Natural killer cell (primary cell): ENCODE data around the gene DACH1. TPM values are rescaled to one million over a fixed set of nuclear protein-coding genes. Genes with fewer than 3 reads are reported as not detected.

Source experiments
- ATAC-seq, 3 donors: fragments of 150-1000 bp in 2 of 3; fragments of 200-7000 bp in 1 of 3; cut with Tn5 transposase; 1 replicate in 1 of 3; 2 replicates in 2 of 3; pipeline ENCODE4 v1.10.0; 2021; ENCODE audit warnings: mild to moderate bottlenecking in 2 of 3, moderate library complexity in 2 of 3
- DNase-seq, 2 donors: peaks; one replicate each; pipeline versions ENCODE4 v3.0.0 to v3.0.0-alpha.2; 2013 to 2021; ENCODE audit warnings: mixed read lengths in 1 of 2
- H3K27ac ChIP-seq: one replicate; pipeline ENCODE4 v1.5.1; 2013; ENCODE audit warnings: mild to moderate bottlenecking, low read length
- H3K27me3 ChIP-seq: one replicate; pipeline ENCODE4 v1.6.1; 2013; ENCODE audit warnings: low read length; ENCODE audit not compliant: control insufficient read depth, insufficient read depth
- H3K36me3 ChIP-seq: one replicate; pipeline ENCODE4 v1.6.1; 2013; ENCODE audit warnings: low read length; ENCODE audit not compliant: control insufficient read depth, insufficient read depth
- H3K4me1 ChIP-seq: one replicate; pipeline ENCODE4 v1.6.1; 2013; ENCODE audit warnings: low read length; ENCODE audit not compliant: control insufficient read depth, insufficient read depth
- H3K4me3 ChIP-seq: one replicate; pipeline ENCODE4 v1.5.1; 2013; ENCODE audit warnings: low read length
- H3K9me3 ChIP-seq: one replicate; pipeline ENCODE4 v1.6.1; 2013; ENCODE audit warnings: low read length; ENCODE audit not compliant: control insufficient read depth, insufficient read depth
- H3K27ac Mint-ChIP-seq, 2 donors: one replicate each; pipeline ENCODE4 v1.8.0; 2022; ENCODE audit warnings: mild to moderate bottlenecking in 2 of 2, mixed read lengths in 2 of 2, moderate library complexity in 1 of 2
- H3K27me3 Mint-ChIP-seq, 2 donors: one replicate each; pipeline ENCODE4 v1.8.0; 2022; ENCODE audit warnings: low read depth in 2 of 2, mixed read lengths in 2 of 2
- H3K36me3 Mint-ChIP-seq: one replicate; pipeline ENCODE4 v1.8.0; 2022; ENCODE audit warnings: mixed read lengths
- H3K4me1 Mint-ChIP-seq, 2 donors: one replicate each; pipeline ENCODE4 v1.8.0; 2022; ENCODE audit warnings: mixed read lengths in 2 of 2
- H3K4me3 Mint-ChIP-seq: one replicate; pipeline ENCODE4 v1.8.0; 2022; ENCODE audit warnings: mild to moderate bottlenecking, moderate library complexity, mixed read lengths
- H3K9me3 Mint-ChIP-seq, 2 donors: one replicate each; pipeline ENCODE4 v1.8.0; 2022; ENCODE audit warnings: mixed read lengths in 2 of 2
- WGBS: methylation state at CpG from one replicate; pipeline ENCODE4 v1.1.7; 2013; ENCODE audit warnings: missing lambda C conversion rate; ENCODE audit not compliant: insufficient coverage; 5-methylcytosine and 5-hydroxymethylcytosine counted together
- intact Hi-C: fragments of 100-400 bp; cut with micrococcal nuclease; formaldehyde crosslinking; loops from one replicate; pipeline ENCODE4 v1.14.2; 2022
- total RNA-seq, 4 donors: library from RNA; stranded (reverse); fragments of 120-200 nt in 1 of 4; gene quantifications; one replicate each; pipeline versions ENCODE4 v1.2.3 to v1.2.4, GENCODE V29; 2013 to 2022
- TF ChIP-seq, protein P1 (sequence below): fragments of 200-600 bp; IDR thresholded peaks from one replicate; pipeline ENCODE4 v1.8.0; 2022; ENCODE audit warnings: antibody characterized with exemption

DACH1 gene
- total RNA-seq, 3 donors from 2014 or later (not counting 1 experiment from before 2014, with no cell fraction given): 0.29 to 2.3 (median 0.49) TPM

- DNase-seq: no peak
- intact Hi-C loops: no loop called here
- Mint-ChIP-seq H3K4me1 (no peaks in the 10 kb centered on the region), H3K9me3 (peaks cover 0 to 2% of the 10 kb centered on the region in 2 donors), H3K36me3 (no peaks in the 10 kb centered on the region), H3K27ac (no peak overlapping the region), H3K27me3 (no peaks in the 10 kb centered on the region), H3K4me3 (no peak overlapping the region)
- H3K4me3 ChIP-seq: no peak overlapping the region
- TF ChIP-seq, protein P1, sequence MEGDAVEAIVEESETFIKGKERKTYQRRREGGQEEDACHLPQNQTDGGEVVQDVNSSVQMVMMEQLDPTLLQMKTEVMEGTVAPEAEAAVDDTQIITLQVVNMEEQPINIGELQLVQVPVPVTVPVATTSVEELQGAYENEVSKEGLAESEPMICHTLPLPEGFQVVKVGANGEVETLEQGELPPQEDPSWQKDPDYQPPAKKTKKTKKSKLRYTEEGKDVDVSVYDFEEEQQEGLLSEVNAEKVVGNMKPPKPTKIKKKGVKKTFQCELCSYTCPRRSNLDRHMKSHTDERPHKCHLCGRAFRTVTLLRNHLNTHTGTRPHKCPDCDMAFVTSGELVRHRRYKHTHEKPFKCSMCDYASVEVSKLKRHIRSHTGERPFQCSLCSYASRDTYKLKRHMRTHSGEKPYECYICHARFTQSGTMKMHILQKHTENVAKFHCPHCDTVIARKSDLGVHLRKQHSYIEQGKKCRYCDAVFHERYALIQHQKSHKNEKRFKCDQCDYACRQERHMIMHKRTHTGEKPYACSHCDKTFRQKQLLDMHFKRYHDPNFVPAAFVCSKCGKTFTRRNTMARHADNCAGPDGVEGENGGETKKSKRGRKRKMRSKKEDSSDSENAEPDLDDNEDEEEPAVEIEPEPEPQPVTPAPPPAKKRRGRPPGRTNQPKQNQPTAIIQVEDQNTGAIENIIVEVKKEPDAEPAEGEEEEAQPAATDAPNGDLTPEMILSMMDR: no peak
- H3K36me3 ChIP-seq: no peaks in the 10 kb centered on the region
- no peaks in the 10 kb centered on the region for H3K27me3 ChIP-seq
- 70% methylated on average over 1 of the region's 2 CpGs for WGBS
- H3K9me3 ChIP-seq: no peaks in the 10 kb centered on the region
- no peak overlapping the region for H3K27ac ChIP-seq
- ATAC-seq: no peak
- H3K4me1 ChIP-seq: no peaks in the 10 kb centered on the region
Observed at GRCh38 chr13:71811344-71811743, 55.7 kb downstream of the DACH1 start.

- H3K27me3 Mint-ChIP-seq: no peaks in the 10 kb centered on the region
- DNase-seq (no peak), ATAC-seq (no peak)
- TF ChIP-seq, protein P1: no peak
- H3K4me3 Mint-ChIP-seq: no peak overlapping the region
- intact Hi-C loops: no loop called here
- Histone ChIP-seq H3K36me3 (no peaks in the 10 kb centered on the region), H3K9me3 (no peaks in the 10 kb centered on the region), H3K27ac (no peak overlapping the region), H3K4me1 (no peaks in the 10 kb centered on the region), H3K4me3 (no peak overlapping the region), H3K27me3 (no peaks in the 10 kb centered on the region)
- no peaks in the 10 kb centered on the region for H3K36me3 Mint-ChIP-seq
- H3K4me1 Mint-ChIP-seq: no peaks in the 10 kb centered on the region
- peaks cover 2% of the 10 kb centered on the region in 2 donors for H3K9me3 Mint-ChIP-seq
- H3K27ac Mint-ChIP-seq: no peak overlapping the region
- no CpG with 5 or more reads among the region's 1 CpG for WGBS
Observed at GRCh38 chr13:71808708-71809107, 58.3 kb downstream of the DACH1 start.

- Mint-ChIP-seq H3K36me3 (no peaks in the 10 kb centered on the region), H3K27me3 (no peaks in the 10 kb centered on the region), H3K27ac (no peak overlapping the region), H3K4me1 (no peaks in the 10 kb centered on the region), H3K4me3 (no peak overlapping the region), H3K9me3 (peaks cover 2% of the 10 kb centered on the region in 2 donors)
- DNase-seq (no peak), ATAC-seq (no peak)
- H3K9me3 ChIP-seq: no peaks in the 10 kb centered on the region
- no peaks in the 10 kb centered on the region for H3K4me1 ChIP-seq
- TF ChIP-seq, protein P1: no peak
- H3K27ac ChIP-seq: no peak overlapping the region
- WGBS: 33% methylated on average over 1 of the region's 2 CpGs
- intact Hi-C loops: no loop called here
- no peak overlapping the region for H3K4me3 ChIP-seq
- no peaks in the 10 kb centered on the region for H3K36me3 ChIP-seq
- H3K27me3 ChIP-seq: no peaks in the 10 kb centered on the region
Observed at GRCh38 chr13:71806886-71807285, 60.1 kb downstream of the DACH1 start.

DNA sequence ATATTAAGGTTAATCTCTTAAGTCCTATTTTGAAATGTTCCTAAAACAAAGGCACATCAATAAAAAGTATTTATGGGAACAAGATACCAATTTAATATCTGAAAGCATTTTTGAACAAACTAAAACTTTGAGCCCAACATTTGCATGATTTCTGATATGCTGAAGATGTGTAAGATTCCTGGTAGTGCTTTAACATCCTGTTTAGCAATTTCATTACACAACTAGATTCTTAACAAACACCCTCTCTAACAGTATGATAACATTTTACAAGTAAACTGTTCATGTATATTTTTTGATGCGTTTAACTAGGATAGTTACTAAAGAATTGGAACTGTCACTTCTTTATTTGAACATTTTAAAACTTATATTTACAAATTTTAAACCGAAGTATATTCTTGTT is 63.9 kb downstream of the DACH1 start:
- Histone ChIP-seq H3K4me3 (no peak overlapping the region), H3K36me3 (no peaks in the 10 kb centered on the region), H3K9me3 (no peaks in the 10 kb centered on the region), H3K27ac (no peak overlapping the region), H3K4me1 (no peaks in the 10 kb centered on the region), H3K27me3 (no peaks in the 10 kb centered on the region)
- H3K4me3 Mint-ChIP-seq: no peak overlapping the region
- H3K4me1 Mint-ChIP-seq: no peaks in the 10 kb centered on the region
- intact Hi-C loops: no loop called here
- WGBS: no CpG with 5 or more reads among the region's 2 CpGs
- TF ChIP-seq, protein P1: no peak
- DNase-seq (no peak), ATAC-seq (no peak)
- H3K27me3 Mint-ChIP-seq: no peaks in the 10 kb centered on the region
- H3K9me3 Mint-ChIP-seq: peaks cover 2% of the 10 kb centered on the region in 2 donors
- H3K27ac Mint-ChIP-seq: no peak overlapping the region
- no peaks in the 10 kb centered on the region for H3K36me3 Mint-ChIP-seq
